ENCODE measurements around the gene RPS6KB2. TPM values are rescaled to one million over a fixed set of nuclear protein-coding genes. Genes with fewer than 3 reads are reported as not detected.
A peak's percentile ranks its signal among the peaks of the same experiment; 100 is the strongest.

RPS6KB2 gene
- total and polyA plus RNA-seq, 10 donors = 39.5 to 95.0 (median 55.3) TPM

DNA sequence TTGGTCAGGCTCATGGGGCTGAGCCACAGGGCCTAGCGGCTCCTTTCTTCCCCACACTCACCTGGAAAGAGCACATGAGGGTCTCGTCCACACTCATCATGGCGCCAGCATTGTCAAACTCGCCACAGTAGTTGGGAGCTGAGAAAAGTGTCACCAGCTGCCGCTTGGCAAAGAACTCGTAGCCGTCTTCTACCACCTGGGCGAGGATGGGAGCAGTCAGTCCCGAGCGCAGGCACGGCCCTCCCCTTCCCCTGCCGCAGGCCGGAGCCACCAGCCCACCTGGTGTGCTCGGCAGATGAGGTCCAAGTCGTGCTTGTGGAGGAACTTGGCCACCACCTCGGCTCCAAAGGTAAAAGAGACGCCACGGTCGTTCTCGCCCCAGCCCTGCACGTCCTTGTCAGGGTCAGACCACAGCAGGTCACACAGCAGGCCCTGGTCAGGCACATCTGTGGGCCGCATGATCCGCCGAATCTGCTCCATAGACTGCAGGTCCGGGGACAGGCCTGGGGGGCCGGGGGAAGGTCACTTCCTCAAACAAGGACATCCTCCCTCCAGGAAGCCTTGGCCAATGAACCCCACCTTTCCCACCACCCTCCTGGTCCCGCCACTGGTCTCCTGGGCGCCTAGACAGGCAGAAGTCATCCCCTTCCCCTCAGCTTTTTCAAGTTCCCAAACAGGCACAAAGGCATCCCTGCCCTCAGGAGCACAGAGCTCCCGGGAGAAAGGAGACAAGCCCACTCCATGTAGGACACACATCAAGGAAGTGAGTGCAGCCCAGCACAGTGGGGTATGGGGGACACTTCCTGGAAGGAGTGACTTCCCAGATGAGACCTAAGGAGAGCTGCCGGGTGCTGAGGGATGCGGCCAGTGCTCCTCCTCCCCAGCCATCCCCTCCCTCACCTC lies 29.4 kb upstream of the RPS6KB2 start:
- Histone ChIP-seq H3K4me1 (peaks cover 42 to 90% (median 68%) of the 10 kb centered on the region in 6 donors), H3K4me3 (peak overlapping the region in 1 of 8 donors; percentile 88), H3K9me3 (no peaks in the 10 kb centered on the region), H3K27me3 (replicated peaks in 1 of 7) (no peaks in the 10 kb centered on the region), H3K27ac (peak overlapping the region in 3 of 8 donors; percentile 96 to 99 (median 98)), H3K36me3 (peaks cover 0 to 69% (median 51%) of the 10 kb centered on the region in 6 donors)
- intact Hi-C loops (cut with DNase I; ENCODE audit: low total_unique reads) = loop anchor here (5.0 kb wide), 1 partner anchor 108 kb away; the partner anchor contains the start of genes CDK2AP2 and PITPNM1
- DNase-seq = peak; percentile 80
- 69 to 90% (median 85%) methylated on average over 6 to 31 of the region's 31 CpGs for WGBS, 5 donors
- peak in 2 of 3 donors; percentile 15 to 50 for TF ChIP-seq POLR2AphosphoS5 (IDR thresholded peaks at IDR 0.05)
- TF ChIP-seq, protein P1, sequence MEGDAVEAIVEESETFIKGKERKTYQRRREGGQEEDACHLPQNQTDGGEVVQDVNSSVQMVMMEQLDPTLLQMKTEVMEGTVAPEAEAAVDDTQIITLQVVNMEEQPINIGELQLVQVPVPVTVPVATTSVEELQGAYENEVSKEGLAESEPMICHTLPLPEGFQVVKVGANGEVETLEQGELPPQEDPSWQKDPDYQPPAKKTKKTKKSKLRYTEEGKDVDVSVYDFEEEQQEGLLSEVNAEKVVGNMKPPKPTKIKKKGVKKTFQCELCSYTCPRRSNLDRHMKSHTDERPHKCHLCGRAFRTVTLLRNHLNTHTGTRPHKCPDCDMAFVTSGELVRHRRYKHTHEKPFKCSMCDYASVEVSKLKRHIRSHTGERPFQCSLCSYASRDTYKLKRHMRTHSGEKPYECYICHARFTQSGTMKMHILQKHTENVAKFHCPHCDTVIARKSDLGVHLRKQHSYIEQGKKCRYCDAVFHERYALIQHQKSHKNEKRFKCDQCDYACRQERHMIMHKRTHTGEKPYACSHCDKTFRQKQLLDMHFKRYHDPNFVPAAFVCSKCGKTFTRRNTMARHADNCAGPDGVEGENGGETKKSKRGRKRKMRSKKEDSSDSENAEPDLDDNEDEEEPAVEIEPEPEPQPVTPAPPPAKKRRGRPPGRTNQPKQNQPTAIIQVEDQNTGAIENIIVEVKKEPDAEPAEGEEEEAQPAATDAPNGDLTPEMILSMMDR (IDR thresholded peaks at IDR 0.05 in 8 of 11, conservative IDR thresholded peaks at IDR 0.05 in 3 of 11) = no peak
- TF ChIP-seq POLR2A (IDR thresholded peaks at IDR 0.05) = no peak

DNA sequence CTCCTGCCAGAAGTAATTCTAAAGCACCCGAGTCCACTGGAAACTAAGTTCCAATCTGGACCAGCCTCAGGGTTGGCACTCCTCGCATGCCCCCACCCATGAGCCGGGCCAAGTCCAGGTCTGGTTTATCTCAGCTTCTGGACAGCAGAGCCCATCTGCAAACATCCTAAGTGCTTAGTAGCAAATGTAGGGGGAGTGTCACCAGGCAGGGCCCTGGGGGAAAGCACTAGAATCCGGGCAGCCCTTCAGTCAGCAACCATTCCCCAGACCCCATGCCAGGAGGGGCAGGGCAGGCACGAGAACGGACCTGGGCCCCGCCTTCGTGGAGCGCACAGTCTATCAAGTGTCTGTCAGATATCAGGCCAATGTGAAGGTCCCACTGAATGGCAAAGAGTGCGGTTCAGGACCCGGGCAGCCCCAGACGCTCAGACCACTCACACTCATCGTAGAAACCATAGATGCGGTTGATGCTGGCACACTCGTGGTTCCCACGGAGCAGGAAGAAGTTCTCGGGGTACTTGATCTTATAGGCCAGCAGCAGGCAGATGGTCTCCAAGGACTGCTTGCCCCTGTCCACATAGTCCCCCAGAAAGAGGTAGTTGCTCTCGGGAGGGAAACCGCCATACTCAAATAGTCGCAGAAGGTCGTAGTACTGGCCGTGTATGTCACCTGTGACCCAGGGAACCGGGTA lies 27.9 kb upstream of the RPS6KB2 start:
- WGBS, 5 donors = 39 to 56% (median 43%) methylated on average over 17 to 23 of the region's 23 CpGs
- no peaks in the 10 kb centered on the region for H3K27me3 ChIP-seq (replicated peaks in 1 of 7)
- intact Hi-C loops (cut with DNase I; ENCODE audit: low total_unique reads) = no loop called here
- H3K27ac ChIP-seq = peak overlapping the region; percentile 70 to 99 (median 96)
- H3K9me3 ChIP-seq = no peaks in the 10 kb centered on the region
- H3K36me3 ChIP-seq = peaks cover 0 to 59% (median 48%) of the 10 kb centered on the region in 6 donors
- peak; percentile 82 for DNase-seq
- peak overlapping the region; percentile 67 to 99 (median 88) for H3K4me3 ChIP-seq
- peaks cover 42 to 95% (median 78%) of the 10 kb centered on the region in 6 donors for H3K4me1 ChIP-seq
- TF ChIP-seq, protein P1 (IDR thresholded peaks at IDR 0.05 in 8 of 11, conservative IDR thresholded peaks at IDR 0.05 in 3 of 11) = no peak
- peak in 1 of 3 donors; percentile 10 for TF ChIP-seq POLR2AphosphoS5 (IDR thresholded peaks at IDR 0.05)

DNA sequence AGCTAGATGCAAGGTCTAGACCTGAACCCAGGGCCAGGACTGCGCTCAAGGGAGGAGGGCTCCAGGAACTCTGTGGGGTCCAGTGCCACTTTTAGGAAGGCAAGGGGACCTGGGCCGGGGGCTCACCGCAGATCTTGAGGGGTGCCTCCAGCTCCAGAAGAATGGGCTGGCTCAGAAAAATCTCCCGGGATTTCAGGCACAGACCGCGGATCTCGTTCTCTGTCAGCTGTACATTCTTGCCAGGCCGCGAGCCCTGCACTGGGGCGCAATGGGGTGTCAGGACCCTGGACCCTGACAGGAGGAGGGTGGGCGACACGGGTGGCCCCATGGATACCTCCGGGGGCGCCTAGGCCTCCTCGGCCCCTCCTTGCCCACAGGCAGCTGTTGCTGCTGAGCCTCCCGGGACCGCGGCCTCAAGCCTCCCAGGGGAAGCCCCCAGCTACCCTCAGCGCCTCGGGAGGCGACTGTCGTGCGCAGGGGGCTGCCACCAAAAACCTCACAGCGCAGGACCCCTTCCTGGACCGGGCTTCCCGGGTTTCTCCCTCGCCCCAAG lies 27.3 kb upstream of the RPS6KB2 start:
- H3K27me3 ChIP-seq (replicated peaks in 1 of 7) = no peaks in the 10 kb centered on the region
- H3K4me3 ChIP-seq = peak overlapping the region; percentile 67 to 99 (median 88)
- DNase-seq = no peak
- peaks cover 42 to 95% (median 83%) of the 10 kb centered on the region in 6 donors for H3K4me1 ChIP-seq
- TF ChIP-seq, protein P1 (IDR thresholded peaks at IDR 0.05 in 8 of 11, conservative IDR thresholded peaks at IDR 0.05 in 3 of 11) = peak in 1 of 11 experiments; percentile 28
- TF ChIP-seq POLR2A (IDR thresholded peaks at IDR 0.05) = no peak
- H3K36me3 ChIP-seq = peaks cover 0 to 59% (median 46%) of the 10 kb centered on the region in 6 donors
- intact Hi-C loops (cut with DNase I; ENCODE audit: low total_unique reads) = no loop called here
- H3K27ac ChIP-seq = peak overlapping the region; percentile 70 to 99 (median 96)
- WGBS, 5 donors = 2 to 16% (median 5%) methylated on average over 10 to 27 of the region's 27 CpGs
- H3K9me3 ChIP-seq = no peaks in the 10 kb centered on the region

Measured in spleen (tissue), 11 donors.